Fibroblast of skin of left quadriceps (primary cell): ENCODE results near the gene XYLT1.
"Not testable (repeated sequence)": the region's sequence is repeated elsewhere in the genome, so short reads cannot be mapped to it uniquely, and the experiment has no call there.

Source experiments
- DNase-seq, 2 experiments: peaks; one replicate each; pipeline ENCODE4 v3.0.0-alpha.2; 2013; ENCODE audit warnings: low read depth in 2 of 2

XYLT1 gene

DNA sequence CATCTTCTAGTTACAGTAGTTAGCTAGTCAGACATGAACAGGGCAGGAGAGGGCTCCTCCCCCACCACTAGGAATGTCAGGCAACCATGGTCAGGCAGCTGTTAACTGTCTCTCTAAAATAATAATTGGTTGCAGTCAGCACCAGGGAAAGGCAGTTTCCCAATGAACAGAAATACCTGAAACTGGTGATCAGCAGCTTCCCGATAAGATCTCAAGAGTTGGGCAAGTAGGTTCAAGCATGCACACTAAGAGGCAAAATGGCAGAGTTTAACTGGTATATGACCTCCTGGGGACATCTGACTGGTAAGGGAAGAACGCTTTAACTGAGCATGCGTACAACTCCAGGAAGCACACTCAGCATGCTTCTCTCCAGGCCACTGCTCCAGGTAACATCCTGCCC is 12.6 kb upstream of the XYLT1 start:
- DNase-seq: no peak

DNA sequence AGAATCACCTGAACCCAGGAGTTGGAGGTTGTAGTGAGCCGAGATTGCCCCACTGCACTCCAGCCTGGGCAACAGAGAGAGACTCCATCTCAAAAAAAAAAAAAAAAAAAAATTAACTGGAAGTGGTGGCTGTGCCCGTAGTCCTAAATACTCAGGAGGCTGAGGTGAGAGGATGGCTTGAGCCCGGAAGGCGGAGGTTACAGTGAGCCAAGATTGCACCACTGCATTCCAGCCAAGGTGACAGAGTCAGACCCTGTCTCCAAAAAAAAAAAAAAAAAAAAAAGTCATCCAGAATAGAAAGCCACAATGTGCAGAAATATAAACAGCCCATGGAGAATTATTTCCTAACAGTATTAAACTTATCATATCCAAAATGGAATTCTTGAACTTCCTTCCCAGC is 11.6 kb upstream of the XYLT1 start:
- not testable (repeated sequence) for DNase-seq

DNA sequence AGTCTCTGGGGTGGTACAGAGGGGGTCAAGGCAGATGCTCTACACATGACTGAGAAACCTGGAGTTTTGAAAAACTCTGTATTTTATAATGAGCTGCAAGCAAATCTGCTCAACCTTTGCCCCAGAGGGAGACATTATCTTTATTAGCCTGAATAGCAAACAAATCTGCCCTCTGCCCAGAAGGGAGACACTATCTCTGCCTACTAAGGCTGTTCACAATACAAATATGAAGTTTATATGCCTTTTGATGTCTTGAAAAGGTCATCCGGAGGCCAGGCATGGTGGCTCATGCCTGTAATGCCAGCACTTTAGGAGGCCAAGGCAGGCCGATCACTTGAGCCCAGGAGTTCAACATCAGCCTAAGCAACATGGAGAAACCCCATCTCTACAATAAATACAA is 11.0 kb upstream of the XYLT1 start:
- DNase-seq: no peak

DNA sequence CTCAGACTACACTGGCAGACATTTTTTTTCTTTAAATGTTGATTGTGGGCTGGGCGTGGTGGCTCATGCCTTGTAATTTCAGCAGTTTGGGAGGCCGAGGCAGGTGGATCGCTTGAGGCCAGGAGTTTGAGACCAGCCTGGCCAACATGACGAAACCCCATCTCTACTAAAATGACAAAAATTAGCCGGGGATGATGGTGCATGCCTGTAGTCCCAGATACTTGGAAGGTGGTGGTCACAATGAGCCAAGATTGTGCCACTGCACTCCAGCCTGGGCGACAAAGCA is 6.4 kb upstream of the XYLT1 start:
- DNase-seq: not testable (repeated sequence)

DNA sequence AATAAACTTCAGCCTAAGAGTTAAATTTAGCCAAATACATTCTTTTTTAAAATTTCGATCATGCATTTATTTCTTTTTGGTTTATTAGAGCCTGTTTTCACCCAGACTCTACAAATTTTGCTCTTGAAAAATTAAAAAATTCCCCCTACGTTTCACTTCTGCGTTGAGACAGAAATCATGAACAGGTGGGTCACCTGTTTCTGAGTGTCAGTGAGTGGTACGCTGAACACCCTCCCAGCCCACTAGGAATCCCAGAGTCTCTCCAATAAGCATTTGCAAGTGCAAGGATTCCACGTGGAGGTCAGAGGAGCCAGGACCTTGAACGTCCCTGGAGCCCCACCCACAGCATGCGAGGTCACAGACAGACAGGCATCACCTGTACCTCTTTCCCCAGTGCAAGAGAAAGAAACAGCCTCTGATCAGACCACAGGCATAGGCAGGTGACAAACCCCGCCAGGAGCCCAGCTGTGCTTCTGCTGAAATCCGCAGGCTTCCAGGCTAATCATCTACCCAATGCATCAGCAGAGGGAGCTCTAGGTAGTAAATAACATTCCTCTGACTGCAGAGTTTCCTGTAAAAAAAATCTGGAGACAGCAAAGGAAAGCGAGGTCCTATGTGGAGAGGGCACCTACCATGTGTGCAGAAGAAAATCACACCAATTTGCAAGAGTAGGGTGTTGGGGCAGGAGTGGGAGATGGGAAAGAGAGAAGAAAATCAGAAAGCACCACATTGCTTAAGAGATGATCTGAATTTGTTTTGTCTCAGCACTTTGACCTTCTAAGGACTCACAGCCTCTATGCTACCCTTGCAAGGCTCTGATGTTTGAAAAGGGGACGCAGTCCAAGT is 5.9 kb upstream of the XYLT1 start:
- peak in 1 of 2 experiments; percentile 49 for DNase-seq

DNA sequence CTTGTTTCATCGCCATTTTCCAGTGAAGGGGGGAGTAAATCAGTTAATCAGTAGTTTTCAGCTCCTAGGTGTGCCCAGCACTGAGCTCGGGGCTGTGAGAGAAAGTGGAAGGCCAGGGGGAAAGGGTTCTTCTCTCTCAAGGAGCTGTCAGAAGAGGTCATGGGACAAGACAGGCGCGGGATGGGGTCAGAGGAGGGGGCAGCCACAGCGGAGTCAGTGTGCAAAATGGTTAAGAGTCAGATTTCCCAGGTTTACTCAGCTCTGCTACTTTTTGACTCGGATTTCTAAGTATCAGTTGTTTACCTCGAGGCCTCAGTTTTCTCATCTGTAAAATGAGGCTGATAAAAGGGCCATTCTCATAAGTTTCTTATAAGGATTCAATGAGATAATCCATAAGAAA is 4.3 kb upstream of the XYLT1 start:
- DNase-seq: no peak

DNA sequence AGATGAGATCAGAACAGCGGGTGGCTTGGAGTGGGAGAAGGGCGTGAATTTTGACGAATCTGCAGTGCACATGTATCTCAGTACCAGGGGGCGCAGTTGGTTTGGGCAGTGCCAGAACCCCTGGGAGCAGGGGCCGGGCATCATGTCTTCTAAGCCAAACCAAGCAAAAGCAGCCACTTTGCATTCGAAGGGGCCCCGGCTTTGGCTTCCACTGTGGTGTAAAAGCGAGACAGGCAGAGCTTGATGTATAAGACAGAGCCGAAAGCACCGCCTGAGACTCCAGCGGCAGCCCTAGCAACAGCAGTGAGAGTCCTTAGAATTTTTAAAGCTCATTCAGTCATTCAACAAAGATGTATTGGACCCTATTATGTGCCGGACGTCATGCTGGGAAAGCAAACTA is 3.8 kb upstream of the XYLT1 start:
- DNase-seq: no peak

DNA sequence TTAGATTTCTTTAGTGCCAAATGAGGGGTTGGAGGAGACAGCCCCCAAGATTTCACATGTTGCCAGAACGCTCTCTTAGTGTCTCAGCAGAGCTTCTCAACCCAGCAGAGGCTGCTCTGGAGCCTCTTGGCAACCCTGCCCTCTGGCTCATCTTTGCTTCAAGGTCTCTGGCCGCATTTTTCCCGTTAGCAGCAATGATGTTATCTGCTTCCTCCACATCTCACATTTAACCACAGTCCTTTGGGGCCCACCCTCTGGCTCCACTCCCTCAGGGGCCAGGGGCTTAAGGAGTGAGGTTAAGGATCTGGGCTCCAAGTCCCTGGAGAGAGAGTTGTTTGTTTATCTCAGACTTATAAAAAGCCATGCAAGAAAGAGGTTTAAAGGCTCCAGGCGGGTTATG is 3.3 kb upstream of the XYLT1 start:
- no peak for DNase-seq

DNA sequence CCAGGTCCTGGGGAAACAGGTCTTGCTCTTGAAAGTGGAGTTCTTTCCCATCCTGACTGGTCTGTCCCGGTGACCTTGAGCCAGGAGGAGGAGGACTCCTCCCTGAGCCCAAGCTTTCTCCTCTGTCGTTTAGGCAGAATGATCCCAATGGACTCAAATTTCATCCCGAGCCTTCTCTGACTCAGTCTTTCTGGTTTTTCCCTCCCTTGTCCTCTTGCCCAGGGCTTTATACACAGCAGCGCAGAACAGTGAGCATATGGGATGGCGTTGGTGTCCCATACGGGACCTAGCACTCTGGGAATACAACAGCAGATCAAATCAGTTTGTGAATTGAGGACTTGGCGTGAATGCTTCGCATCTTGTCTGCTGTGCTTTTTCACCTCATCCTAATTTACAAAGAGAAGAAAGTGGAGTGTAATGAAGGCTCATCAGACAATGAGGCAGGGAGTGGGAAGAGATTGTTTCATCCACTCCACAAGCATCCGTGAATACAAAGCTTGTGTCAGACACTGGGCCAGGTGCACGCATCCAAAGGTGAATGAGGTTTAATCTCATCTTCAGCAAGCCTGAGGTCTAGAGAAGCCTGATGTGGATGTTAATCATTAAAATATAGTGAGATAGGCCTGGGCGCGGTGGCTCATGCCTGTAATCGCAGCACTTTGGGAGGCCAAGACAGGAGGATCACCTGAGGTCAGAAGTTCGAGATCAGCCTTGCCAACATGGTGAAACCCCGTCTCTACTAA is 1.1 kb upstream of the XYLT1 start:
- DNase-seq: no peak

DNA sequence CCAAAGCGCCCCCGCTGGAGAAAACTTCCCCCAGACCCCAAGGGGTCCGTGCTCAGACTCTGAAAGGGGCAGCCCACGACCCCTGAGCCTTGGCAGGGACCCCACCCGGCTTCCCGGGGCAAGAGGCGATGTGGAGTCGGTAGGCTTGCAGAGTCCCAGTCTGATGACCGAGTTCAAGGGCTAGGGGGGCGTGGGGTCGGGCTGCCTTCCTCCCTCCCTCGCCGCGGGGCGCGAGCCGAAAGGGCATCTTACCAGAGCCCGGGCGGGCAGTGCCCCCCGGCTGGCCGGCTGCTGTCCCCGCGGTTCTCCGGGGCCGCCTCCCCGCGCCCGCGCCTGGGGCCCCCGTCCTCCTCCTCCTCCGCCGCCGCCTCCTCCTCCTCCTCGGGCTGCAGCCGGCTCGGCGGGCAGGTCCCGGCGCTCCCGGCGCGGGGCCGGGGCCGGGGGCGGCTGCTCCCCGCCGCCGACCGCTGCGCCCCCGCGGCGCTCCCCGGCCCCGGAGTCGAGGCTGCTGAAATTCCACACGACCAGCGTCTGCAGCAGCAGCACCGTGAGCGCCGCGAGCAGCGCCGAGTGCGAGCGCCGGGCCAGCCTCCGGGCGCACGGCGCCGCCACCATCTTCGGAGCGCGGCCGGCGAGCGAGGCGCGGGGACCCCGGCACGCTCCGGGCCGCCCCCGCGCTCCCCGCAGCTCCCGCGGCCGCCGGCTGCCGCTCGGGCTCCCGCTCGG is 415 bp downstream of the XYLT1 start:
- no peak for DNase-seq

DNA sequence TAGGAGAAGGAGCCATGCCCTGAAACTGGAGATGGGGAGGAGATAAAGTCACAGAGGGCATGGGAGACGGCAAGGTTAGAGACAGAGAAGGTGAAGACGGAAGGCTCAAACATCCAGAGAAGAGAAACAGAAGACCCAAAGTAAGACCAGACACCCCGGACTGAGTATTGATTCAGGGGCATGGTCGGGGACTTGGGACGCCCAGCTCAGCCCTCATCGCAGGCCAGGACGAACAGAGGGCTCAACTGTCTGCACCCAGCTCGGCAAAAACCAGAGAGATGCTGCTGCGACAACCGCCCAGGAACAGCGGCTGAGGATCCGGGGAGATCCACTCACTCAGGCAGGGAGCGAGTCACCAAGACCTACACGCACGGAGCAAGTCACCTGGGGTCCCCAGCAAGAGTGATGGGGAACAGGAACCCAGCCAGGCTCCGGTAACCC is 999 bp downstream of the XYLT1 start:
- no peak for DNase-seq

DNA sequence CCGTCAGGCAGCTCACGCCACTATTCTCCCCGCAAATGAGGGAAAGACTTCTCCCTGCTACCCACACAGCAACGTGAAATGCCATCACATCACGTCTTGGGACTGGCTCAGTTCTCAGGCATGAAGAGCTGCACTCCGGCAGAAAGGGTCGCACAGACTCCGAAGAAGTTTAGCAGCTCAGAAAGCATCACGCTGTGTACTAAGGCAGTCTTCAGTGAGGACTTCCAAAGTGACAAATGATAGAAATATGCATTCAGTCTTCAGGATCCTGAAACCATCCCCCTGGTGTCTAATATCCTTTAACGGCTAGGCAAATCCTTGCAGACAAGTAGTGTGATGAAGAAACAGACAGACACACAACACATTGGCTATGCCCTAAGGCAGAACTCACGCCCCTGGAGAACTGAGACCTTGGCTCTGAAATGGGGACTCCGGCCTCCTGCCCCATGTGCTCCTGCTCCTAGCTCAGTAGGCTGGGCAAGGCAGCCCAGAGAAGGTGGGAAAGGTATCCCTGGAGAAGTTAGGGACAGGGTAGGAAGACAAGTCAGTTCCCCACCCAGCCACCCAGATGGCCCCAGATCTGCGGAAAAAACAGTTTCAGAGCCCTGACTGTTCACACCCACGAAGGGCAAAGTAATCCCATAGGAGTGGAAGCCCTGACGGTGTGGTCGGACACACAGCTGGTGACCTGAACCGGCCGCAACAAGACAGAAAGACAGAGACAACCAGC is 1.6 kb downstream of the XYLT1 start:
- peak; percentile 73 to 78 for DNase-seq

DNA sequence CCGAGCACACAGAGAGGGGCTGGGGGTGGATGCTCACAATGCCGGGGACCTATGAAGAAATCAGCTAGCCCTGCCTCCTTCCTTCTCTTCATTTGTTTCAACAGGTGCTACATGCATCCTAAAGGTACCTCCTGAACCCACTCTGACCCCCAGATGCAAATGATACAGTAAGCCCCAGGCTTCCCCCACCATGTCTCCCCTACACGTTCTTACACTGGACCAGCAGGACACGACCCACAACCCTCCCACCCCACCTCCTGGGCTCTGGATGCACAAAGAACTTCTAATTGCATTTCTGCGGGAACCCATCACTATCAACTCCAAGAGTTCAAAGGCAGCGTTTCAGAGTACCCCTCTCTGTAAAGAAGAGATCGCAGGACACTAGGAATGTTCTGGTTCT is 2.1 kb downstream of the XYLT1 start:
- no peak for DNase-seq

DNA sequence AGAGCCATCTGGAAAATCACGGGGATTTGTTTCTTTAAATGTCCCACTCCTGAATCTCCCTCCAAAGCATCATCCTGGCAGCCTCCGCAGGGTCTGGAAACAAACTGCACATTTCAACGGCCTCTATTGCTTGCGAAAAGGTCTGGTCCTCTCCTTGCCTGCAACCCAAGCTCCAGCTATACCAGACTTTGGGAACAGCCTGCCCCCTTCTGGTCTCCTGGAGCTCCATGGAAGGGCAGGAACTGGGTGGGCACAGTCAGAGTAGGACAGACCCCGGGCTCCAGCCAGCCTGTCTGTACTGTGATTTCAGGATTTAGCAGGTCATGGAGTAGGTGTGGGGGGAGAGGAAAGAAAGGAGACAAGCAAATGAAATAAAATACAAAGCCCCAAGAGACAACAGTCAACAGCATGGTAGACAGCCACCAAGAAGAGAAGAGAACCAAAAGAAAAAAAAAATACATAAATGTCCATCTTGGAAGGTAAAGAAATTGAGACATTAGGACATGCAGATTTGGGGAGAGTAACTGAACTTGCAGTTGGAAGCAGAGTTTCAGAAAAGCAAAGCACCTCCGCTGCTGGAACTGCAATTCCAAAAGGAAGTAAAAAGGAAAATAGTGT is 2.7 kb downstream of the XYLT1 start:
- peak; percentile 56 to 63 for DNase-seq

DNA sequence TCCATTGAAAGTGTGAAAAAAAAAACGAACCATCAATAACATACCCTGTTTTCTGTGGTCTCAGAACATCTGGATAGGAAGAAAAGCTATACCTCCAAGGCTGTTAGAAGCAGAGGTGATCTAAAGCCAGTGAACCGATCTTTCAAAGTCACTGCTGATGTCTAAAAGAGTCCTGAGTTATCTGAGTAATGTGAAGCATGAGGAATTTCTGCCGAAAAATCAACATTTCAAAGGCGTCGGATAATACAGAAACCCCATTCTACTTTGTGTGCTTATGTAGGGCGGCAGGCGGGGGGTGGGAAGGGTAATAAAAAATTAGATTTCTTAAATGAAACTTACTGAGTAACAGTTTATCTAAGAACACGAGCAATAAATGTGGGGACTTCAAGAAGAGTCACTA is 3.9 kb downstream of the XYLT1 start:
- DNase-seq: no peak

DNA sequence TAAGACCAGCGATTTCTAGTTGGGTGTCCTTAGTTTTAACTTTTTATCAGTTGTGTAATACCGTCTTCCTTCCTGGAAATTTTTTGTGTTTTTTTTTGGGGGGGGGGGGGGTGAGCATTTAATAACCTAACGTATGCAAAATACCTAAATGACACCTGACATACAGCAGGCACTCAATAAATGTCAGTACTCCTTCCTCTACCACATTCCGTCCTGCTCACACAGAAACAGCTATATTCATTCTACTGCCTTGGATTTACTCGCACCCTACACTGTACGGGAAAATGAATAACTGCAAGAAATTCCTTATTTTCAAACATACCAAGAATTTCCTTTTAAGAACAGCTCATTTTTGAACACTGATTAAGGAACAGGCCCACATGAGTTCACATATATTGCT is 5.3 kb downstream of the XYLT1 start:
- DNase-seq: no peak

DNA sequence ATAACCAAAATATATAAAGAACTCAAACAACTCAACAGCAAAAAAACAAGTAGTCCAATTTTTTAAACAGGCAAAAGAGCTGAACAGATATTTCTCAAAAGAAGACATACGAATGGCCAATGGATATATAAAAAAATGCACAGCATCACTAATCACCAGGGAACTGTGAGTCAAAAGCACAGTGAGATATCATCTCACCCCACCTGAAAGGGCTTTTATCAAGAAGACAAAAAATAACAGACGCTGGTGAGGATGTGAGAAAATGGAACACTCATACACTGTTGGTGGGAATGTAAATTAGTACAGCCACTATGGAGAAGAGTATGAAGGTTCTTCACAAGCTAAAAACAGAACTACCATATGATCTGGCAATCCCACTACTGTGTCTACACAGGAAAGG is 7.4 kb downstream of the XYLT1 start:
- DNase-seq: no peak

DNA sequence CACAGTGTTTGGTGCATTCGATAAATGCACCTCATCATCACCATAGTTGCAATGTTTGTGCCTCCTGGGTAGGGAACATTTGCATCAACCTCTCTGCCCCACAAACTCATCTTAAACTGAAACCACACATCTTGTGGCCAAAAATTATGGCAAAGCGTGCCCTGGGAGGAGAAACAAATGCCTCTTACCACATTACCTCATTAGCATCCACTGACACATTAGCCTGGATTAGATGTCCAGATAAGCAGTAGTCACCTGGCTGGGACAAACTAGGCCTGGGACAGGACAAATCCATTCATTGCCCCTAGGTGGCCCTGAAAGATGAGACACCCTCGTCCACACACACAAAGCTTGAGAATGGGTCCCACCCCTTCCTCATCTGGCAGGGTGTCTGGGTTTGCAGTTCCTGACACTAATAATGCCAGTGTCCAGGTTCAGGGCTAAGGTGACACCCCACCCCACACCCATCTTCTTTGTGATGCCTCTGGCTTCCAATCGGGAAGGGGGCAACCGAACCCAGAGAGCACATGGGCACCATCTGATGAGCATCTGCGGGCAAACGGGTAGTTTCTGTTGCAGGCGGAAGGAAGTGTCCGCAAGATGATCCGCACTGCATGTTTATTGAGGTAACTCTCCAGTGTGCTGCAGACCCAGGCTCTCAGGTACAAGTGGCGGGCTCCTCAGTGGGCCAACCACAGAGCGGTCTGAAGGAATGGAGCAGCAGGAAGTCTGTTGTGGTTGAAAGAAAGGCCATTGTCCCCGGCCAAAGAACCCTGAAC is 8.6 kb downstream of the XYLT1 start:
- DNase-seq: no peak

DNA sequence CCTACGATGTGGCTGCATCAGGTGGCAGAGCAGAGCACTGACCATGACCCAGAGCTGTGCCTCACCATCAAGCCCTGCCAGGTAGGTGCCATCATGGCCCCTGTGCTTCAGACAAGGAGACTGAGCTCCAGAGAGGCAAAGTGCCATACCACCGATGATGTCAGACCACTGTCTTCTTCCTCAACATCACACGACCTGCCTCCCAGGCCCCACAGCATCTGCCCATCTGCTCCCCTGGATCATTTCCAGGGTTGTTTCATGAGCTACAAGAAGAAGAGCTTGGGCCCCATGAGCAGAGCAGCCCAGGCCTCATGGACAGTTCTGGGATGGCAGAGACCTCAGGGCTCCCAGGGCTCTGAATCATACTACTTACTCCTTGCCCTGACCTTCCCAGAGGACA is 9.9 kb downstream of the XYLT1 start:
- no peak for DNase-seq

DNA sequence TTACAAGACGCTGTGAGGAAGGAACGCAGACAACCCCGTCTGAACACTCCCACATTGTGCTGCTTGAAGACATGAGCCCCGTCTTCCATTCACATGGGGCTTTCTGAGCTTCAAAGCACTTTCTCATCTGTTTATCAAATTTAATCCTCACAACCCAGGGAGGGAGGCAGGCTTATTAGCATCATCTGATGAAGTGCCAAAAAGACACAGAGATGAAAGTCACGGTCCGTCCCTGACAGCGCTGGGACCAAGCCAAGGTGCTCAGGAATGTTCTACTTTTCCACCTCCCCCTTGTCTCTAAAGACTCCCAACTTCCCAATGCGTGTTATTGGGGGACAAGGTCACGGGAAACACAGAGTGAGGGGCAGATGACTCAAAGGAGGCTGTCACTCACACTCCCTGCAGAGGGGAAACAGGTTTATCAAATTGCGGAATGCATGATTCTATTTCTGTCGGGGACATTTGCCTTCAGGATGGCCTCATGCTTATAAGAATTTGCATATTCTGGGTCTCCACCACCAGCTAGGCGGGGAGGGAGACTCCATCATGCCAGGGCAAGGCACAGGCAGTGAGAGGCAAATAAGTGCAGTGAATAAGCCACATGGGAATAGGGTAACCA is 10.7 kb downstream of the XYLT1 start:
- DNase-seq: no peak
